Measurements from ENCODE around the gene HSPA12B.

HSPA12B gene

GRCh38 chr20:3767427-3768341 lies 35.2 kb downstream of the HSPA12B start, which contains the start of gene ADISSP:
Gene ADISSP (minus strand): TSS chr20:3767753. CDS start chr20:3760100, 7,653 bp downstream.
- DNase-seq = peak; percentile 90 to 96 (median 92)

GRCh38 chr20:3768342-3769130 lies 36.1 kb downstream of the HSPA12B start:
- DNase-seq = peak; percentile 80 to 86 (median 86)

- DNase-seq = no peak
These were observed 39.1 kb downstream of the HSPA12B start for GRCh38 chr20:3771552-3772058.

GRCh38 chr20:3775457-3776108 lies 43.1 kb downstream of the HSPA12B start:
- no peak for DNase-seq

- DNase-seq = peak in 2 of 6 experiments; percentile 35 to 39
These were observed 44.9 kb downstream of the HSPA12B start for GRCh38 chr20:3777381-3777715.

GRCh38 chr20:3777716-3778629 lies 45.5 kb downstream of the HSPA12B start:
- DNase-seq = peak in 4 of 6 experiments; percentile 27 to 42 (median 35)

- DNase-seq = no peak
These were observed 46.5 kb downstream of the HSPA12B start for GRCh38 chr20:3778976-3779375.

- peak in 4 of 6 experiments; percentile 27 to 42 (median 40) for DNase-seq
These were observed 48.8 kb downstream of the HSPA12B start, which contains the start of gene SPEF1 for GRCh38 chr20:3781153-3781910. Gene SPEF1 (minus strand): TSS chr20:3781448. CDS start chr20:3781287, 161 bp downstream.

GRCh38 chr20:3782597-3782996 lies 50.1 kb downstream of the HSPA12B start:
- DNase-seq = peak in 1 of 6 experiments; percentile 9

GRCh38 chr20:3783068-3783489 lies 50.6 kb downstream of the HSPA12B start:
- no peak for DNase-seq

GRCh38 chr20:3783511-3784195 lies 51.2 kb downstream of the HSPA12B start:
- DNase-seq = no peak

- no peak for DNase-seq
These were observed 51.9 kb downstream of the HSPA12B start for GRCh38 chr20:3784216-3784853.

GRCh38 chr20:3784863-3785239 lies 52.4 kb downstream of the HSPA12B start:
- no peak for DNase-seq

GRCh38 chr20:3785240-3786125 lies 53.0 kb downstream of the HSPA12B start:
- peak in 1 of 6 experiments; percentile 11 for DNase-seq

GRCh38 chr20:3786126-3786484 lies 53.6 kb downstream of the HSPA12B start:
- peak; percentile 14 to 52 (median 31) for DNase-seq

- DNase-seq = peak; percentile 76 to 89 (median 84)
These were observed 54.3 kb downstream of the HSPA12B start, which contains the start of gene CENPB for GRCh38 chr20:3786665-3787323. Gene CENPB (minus strand): TSS chr20:3786740. CDS start chr20:3786483, 257 bp downstream.

GRCh38 chr20:3787324-3788014 lies 55.0 kb downstream of the HSPA12B start:
- DNase-seq = peak in 1 of 6 experiments; percentile 43

All from stimulated activated naive CD4-positive, alpha-beta T cell (primary cell).